ENCODE data around the gene HARS2.
"Not testable (repeated sequence)": the region's sequence is repeated elsewhere in the genome, so short reads cannot be mapped to it uniquely, and the experiment has no call there.

HARS2 gene

GRCh38 chr5:140690941-140691924 lies at the start of gene HARS2, which contains the start of gene HARS1:
HARS2 (plus strand) TSS chr5:140691455; CDS start chr5:140691649, 194 bp downstream.
HARS1 (minus strand) TSS chr5:140691370; CDS start chr5:140691304, 66 bp downstream.
- peak; percentile 69 for DNase-seq

GRCh38 chr5:140641716-140642115 lies 49.5 kb upstream of the HARS2 start:
- DNase-seq, result no peak

GRCh38 chr5:140642718-140643117 lies 48.5 kb upstream of the HARS2 start:
- DNase-seq, result no peak

- DNase-seq, result no peak
These were observed 44.2 kb upstream of the HARS2 start for GRCh38 chr5:140647042-140647419.

GRCh38 chr5:140658870-140659269 lies 32.4 kb upstream of the HARS2 start:
- DNase-seq, result no peak

GRCh38 chr5:140660371-140660770 lies 30.9 kb upstream of the HARS2 start:
- not testable (repeated sequence) for DNase-seq

GRCh38 chr5:140664030-140664358 lies 27.3 kb upstream of the HARS2 start:
- DNase-seq, result no peak

GRCh38 chr5:140664359-140665119 lies 26.7 kb upstream of the HARS2 start, which contains the start of gene WDR55:
WDR55 (plus strand) TSS chr5:140664904; CDS start chr5:140664913, 9 bp downstream.
- peak; percentile 91 for DNase-seq

GRCh38 chr5:140671035-140671434 lies 20.2 kb upstream of the HARS2 start:
- not testable (repeated sequence) for DNase-seq

- DNase-seq, result no peak
These were observed 19.7 kb upstream of the HARS2 start for GRCh38 chr5:140671472-140672125.

- no peak for DNase-seq
These were observed 18.6 kb upstream of the HARS2 start for GRCh38 chr5:140672455-140673186.

GRCh38 chr5:140673187-140673976 lies 17.9 kb upstream of the HARS2 start, which contains the start of gene DND1:
DND1 (minus strand) TSS chr5:140673576; CDS start chr5:140673542, 34 bp downstream.
- DNase-seq, result no peak

GRCh38 chr5:140674211-140674610 lies 17.0 kb upstream of the HARS2 start:
- no peak for DNase-seq

GRCh38 chr5:140674629-140675028 lies 16.6 kb upstream of the HARS2 start:
- no peak for DNase-seq

- no peak for DNase-seq
These were observed 13.3 kb upstream of the HARS2 start for GRCh38 chr5:140677947-140678346.

GRCh38 chr5:140678993-140679392 lies 12.3 kb upstream of the HARS2 start:
- DNase-seq, result no peak

GRCh38 chr5:140690376-140690932 lies 801 bp upstream of the HARS2 start:
- no peak for DNase-seq

- DNase-seq, result no peak
These were observed 3.0 kb downstream of the HARS2 start for GRCh38 chr5:140694276-140694675.

GRCh38 chr5:140696891-140697492 lies 5.7 kb downstream of the HARS2 start:
- DNase-seq, result no peak

Measured in activated CD4-positive, alpha-beta T cell treated with anti-CD3 and anti-CD28 coated beads for 1 hour (primary cell).